ENCODE results near the gene OSBP2.
A peak's percentile ranks its signal among the peaks of the same experiment; 100 is the strongest.

Gene OSBP2

DNA sequence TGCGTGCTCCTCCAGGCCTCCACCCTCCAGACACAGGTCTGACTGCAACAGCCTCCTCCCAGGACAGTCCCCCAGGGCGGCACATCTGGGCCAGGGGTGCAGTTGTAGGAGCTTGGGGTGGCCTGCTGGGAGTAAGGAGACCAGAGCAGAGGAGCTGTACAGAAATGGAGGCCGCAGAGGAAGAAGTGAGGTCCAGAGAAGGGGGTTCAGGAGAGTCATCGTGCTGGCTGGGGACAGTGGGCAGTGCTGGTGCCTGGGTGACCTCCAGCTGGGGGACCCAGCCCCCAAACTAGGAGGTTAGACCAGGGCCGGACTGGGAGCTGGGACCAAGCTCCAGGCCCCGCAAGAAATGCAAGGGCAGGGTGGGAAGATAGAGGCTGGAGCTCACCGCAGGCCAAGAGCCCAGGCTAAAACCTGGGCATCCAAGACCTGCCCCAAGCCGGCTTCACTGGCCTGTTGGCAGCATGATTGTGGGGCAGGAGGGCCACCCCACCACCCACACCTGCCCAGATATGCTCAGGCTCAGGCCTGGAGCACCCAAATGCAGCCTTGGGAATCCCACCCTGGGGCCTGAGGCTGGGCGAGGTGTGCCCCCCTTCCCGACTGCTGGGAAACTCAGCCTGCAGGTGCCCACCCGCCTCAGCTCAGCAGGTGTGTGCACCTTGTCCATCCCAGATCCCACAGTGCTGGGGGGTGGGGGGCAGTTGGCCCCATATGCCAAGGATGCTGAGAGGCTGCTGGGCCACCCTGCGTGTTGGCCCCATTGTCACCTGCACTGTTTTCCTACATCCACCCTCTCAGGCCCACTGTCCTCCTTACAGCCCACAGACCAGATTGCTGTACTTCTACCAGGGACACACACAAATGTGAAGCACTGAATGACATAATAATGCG, 177.0 kb downstream of the OSBP2 start:
- no peak for DNase-seq

DNA sequence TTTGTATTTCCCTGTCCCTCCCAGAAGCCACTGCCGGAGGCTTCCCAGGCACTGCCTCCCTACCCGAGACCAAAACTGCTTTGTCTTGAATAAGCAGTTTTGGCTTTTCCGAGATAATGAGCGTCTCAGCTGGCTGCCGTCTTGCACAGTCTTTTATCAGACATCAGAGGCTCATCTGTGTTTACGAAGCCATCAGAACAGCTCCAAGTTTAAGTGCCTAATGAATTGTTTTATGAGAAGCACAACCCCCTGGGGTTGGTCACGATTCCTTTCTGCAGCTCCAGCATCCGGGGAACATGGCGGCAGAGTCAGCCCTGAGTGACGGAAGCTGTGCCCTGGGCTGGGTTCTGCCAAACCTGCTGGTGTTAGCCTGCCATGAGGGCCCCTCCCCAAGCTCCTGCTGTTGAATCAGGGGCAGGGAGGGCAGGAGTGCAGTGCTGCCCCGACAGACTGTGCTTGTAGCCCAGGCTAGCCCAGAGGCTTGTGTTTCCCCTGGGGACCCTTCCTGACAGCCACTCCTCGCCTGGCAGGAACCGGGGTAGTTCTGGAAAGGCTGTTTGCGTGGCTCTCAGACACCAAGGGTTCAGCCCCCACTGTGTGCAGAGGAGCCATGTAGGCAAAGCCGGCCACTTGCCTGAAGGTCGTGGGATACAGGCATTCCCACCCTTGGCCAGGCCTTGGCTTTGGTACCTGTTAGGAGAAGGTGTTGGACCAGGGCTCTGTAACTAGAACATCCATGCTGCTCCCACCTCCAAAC, 177.8 kb downstream of the OSBP2 start:
- no peak for DNase-seq

DNA sequence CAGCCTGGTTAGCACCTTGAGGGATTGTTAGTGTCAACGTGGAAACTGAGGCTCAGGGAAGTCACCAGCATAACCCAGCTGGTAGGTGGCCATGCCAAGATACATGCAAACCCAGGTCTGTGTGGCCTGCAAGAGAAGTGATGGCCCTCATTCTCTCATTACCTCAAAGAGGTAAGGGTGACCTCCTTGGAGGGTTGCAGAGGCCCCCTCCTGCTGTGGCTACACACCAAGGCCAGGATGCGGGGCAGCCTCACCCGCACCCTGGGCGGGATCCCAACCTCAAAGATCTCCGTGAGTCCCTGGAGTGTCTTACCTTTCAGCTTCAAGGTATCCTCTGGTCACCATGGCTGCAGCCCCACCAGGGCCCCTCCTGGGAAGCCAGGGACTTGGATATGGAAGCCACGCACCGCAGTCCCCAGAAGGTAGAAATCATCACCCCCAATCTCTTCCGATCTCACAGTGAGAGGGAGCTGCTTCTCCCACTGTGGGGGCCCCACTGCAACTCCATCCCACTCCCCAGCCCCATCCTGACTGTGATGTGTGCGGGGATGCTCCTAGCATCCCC, 178.5 kb downstream of the OSBP2 start:
- no peak for DNase-seq

DNA sequence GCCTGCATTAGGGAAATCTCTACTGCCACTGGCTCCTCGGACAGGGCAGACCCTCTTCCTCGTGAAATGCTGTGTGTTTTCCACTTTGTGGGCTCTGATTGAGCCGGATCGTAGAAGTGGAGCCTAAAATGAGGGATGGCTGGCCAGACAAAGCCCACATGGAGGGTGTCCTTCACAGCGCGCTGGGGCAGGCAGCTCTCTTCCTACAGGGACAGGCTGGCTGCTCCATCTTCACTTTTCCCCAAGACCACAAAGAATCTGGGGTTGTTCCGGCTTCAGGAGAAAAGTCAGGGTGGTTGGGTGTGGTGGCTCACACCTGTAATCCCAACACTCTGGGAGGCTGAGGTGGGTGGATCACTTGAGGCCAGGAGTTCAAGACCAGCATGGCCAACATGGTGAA, 179.0 kb downstream of the OSBP2 start:
- DNase-seq = no peak

DNA sequence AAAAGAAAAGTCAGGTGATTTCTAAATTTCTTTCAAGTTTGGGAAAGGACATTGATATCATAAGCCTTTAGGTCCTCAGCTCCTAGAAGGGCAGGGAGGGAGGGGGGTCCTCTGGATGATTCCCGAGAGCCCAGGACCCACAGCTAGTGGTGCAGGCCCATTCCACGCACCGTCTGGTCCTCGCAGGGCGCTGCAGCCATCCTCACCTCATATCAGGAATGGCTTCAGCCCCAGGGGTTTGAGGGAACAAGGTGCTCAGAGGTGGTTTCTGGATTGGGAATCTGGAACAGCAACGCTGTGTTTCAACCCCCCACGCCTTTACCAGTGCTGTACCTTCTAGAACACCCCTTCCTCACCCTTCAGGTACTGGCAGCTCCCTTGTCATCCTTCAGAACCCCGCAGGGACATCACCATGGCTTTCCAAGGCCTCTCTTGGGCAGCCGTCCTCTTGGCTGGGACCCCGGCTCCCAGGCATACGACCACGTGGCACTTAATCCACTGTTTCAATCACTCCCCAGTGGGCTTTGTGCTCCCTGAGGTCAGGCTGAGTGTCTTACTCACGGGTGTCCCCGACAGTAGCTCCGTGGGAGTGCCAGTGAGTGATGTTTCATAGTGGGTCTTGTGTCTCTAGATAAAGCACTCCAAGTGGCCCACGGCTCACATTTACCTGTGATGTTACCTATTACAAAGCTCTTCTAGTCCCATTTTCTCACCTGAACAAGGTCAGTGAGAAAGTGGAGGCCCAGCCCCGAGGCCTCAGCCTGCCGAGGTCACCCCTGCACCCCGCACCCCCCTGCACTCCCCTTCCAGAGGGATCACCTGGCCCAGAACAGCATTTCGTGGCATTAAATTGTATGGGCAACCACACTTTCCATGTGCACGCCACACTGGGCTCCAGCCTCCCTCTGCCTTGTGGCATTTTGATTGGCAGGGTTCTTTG, 180.0 kb downstream of the OSBP2 start:
- no peak for DNase-seq

DNA sequence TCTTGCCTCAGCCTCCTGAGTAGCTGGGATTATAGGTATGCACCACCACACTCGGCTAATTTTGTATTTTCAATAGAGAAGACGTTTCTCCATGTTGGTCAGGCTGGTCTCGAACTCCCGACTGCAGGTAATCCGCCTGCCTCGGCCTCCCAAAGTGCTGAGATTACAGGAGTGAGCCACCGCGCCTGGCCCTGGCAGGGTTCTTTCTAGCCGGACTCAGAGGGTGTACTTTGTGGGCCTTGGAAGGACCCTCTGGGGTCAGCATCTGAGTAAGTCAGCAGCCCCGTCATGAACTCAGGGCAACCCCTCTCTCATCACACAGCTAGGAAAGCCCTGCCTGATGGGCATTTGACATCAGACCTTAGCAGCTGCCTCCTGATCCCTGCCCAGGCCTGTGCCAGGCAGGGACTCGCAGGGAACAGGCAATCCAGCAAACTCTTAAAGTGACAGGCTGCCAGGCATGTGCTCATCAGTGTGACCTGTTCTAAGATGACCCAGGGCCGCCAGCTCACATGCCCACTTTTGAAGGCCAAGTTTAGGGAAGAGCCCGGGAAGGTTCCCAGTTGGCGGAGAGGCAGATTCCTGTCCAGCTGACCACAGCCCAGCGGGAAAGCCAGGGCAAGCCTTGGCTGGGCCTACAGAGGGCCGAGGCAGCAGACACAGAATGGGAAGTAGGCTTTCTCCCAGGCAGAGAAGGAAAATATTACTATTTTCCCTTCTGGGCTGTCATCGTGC, 181.0 kb downstream of the OSBP2 start:
- DNase-seq = no peak

DNA sequence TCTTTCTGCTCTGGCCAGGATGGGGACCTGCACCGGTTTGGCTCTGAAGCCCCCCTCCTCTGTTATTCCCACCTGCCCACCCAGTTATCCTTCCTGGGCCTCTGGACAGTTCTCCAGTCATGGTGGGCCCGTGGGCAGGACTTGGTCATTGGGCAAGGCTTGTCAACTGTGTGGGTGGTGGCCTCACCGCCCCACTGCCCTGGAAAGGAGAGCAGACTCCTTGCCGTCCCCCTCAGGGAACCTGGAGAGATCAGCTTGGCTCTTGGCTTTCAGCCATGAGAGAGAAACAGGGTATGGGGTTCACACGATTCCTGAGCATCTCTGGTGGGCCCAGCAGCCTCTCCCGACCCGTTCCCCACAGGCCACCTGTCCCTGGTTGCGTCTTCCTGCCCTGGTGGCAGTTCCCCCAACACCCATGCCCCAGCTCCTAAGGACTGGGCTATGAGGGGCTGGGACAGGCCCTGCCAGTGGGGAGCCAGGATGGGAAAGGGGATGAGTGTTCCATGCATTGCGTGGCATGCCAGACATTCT, 181.6 kb downstream of the OSBP2 start:
- DNase-seq = no peak

DNA sequence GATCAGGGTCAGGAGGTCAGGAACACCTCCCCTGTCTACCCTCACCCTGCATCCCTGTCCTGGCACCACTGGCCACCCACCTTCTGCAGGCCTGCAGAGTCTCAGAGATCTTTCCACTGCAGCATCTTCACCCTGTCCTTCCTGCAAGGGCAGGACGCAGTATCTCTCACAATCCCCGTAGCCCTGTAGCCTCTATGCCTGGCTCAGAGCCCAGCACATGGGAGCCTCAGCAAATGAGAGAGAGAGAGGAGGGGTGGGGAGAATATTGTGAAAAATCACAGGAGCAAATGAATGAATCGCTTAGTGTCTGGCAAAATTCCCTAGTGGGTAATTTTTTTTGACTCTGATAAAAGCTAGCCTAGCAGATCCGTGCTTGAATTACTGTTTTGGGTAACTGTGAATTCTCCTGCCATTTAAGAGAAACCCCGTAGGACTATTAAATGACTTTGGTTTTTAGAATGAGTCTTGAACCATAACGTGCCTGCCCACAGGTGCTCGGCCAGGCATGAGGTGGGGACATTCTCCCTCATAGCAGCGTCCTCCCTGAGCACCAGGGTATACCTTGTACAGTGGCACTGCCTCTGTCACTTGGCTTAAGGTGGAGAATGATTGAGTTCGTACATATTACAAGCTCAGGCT, 182.4 kb downstream of the OSBP2 start:
- DNase-seq = peak; percentile 71

DNA sequence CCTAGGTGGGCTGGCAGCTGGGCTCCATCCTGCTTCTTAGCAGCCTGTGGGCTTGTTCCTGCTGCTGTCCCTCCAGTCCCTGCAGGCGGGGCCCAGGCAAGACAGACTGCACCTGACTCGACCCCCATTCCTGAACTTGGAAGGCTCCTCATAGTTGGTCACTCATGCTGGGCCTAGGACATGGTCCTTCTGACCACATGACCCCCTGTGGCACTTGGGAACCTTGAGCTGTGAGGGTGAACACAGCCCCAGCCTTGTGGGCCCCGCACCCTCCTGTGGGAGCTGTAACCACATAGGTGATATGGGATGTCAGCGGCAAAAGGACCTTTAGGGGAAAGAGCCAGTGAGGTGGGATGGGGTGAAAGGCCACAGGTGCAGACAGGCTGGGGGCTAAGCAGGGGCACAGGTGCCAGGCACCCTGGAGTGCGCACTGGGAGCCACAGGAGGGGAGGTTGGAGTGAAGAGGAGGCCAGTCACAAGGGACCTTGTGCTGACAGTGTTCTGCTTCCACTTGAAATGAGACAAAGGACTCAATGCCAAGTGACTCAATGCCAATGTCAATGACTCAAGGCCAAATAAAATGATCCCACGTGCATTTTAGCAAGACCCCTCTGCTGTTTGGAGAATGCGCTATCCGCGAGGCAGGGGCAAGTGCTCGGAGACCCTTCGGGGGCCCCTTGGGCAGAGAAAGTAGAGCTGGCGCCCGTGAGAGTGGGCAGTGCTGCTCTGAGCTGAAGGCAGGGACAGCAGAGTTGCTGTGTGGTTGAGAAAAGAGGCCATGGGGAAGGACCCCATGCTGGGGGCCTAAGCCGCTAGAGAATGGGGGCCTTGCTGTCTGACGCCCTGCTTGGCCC, 183.2 kb downstream of the OSBP2 start:
- peak; percentile 45 for DNase-seq

DNA sequence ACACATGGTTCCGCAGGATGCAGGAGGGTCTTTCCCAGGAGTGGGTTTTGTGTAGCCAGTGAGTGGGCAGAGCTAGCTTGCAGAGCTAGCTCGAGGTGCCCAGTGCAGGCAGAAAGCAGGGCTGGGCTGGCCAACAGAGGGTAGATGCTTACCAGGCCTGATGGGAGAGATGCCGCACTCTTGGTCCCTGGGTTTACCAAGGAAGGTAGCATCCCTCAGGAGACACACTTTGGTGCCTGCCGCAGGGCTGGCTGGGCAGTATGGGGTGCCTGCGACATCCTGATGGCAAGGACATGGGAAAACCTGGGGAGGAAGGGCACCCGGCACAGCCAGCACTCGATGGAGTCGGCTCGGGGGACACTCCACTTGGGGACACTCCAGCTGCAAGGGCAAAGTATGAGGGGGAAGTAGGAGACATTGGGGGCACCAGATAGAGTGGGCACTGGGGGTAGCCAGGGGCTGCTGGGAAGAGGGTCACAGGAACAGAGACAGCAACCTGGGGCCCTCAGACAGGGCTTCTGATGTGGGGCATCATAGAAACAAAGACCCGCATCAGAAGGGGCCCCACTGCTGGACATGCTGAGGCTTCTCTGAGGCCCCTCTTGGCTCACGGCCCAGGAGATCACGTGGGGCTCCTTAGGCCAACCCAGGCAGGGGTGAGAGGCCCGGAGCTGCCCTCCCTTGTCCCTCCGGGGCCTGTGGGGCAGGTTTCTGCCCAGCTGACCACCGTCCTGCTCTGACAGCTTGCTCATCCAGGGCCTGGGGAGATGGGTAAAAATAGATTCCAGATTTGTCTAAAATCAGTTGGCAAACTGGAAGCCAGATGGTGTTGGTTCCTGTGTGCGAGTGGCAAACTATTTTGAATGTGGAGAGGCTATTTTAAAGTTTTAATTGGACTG, 184.1 kb downstream of the OSBP2 start:
- DNase-seq = no peak

DNA sequence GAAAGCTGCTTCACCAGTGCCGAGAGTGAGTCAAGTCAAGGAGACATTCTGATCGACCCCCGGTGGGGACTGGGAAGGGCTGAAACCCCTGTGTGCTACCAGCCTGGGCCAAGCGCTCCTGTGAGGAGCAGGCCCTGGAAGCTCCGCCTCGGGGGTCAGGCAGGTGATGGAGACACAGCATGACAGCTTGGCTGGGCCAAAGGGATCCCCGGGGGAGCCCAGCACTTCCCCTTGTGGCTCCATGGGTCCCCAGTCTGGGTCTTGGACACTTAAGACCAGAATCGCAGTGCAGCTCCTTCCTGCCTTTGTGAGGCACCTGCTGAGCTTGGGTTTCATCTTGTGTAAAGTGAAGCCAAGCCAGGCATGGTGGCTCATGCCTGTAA, 184.7 kb downstream of the OSBP2 start:
- no peak for DNase-seq

DNA sequence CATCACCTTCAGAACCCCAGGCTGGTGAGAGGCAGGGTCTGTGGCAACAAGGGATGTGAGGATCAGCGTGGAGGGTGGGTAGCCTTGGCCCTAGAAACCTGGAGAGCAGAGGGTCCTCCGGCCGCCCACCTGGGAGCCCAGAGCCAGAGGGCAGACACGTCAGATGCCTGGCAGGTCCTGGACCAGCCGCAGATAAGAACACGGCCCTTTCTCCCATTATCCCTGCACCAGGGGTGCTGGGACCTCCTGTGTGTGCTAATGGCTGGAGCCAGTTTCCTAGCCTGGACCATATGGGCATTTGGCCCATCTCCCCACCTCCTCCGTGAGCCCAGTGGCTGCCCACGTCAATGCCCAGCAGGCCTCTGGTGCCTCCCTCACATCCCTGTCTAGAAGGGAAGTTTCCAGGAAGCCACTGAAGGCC, 185.5 kb downstream of the OSBP2 start:
- no peak for DNase-seq

DNA sequence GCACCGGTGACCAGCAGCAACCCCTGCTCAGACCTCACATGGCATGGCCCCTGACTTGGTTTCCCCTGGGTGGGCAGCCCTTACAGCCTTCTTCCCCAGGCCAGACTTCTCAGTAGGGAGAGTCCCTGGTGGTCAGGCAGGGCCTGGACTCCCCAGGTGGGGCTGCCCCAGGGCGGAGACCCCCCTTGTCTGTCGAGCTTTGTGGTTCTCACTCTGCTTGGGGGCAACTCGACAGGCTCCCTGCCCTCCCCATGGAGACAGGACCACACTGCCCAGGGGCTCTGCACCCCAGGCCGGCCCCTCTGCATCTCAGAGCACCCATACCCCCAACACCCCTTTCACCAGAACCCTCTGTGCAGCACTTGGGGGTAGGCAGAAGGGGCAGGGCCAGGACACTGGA, 186.2 kb downstream of the OSBP2 start:
- DNase-seq = no peak

DNA sequence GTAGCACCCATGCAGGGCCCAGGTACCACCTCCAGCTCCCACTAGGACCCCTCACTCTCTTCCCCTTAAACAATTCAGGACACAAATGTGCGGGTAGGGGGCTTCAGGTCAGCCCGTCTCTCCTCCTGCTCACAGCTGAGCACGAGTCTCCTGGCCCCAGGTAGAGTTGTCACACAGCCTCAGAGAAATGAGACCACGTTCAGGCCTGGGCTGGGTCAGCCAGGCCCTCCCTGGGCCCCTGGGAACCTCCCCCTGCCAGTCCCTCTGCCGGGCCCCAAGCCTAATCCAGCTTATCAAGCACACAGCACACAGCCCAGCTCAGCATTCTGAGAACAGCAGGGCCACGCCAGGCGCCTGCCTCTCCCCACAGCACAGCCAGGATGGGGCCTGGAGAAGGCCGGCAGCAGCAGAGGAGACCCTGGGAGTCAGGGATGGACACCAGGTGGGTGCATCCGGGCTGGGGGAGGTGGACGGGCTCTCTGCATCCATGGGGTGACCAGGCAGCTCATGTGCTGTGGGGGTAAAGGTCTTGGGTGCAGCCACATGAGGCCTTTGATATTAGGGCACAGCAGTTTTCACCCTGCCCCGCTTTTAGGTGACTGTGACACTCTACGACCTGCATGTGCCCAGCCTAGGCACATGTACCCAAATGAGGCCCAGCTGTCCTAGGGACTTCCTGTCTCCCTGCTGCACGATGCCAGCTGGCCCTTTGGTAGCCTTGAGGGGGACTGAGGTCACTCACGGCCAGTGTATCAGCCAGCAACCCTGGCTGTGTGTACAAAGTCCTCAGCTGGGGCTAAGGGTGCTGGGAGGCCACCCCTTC, 186.9 kb downstream of the OSBP2 start:
- no peak for DNase-seq

DNA sequence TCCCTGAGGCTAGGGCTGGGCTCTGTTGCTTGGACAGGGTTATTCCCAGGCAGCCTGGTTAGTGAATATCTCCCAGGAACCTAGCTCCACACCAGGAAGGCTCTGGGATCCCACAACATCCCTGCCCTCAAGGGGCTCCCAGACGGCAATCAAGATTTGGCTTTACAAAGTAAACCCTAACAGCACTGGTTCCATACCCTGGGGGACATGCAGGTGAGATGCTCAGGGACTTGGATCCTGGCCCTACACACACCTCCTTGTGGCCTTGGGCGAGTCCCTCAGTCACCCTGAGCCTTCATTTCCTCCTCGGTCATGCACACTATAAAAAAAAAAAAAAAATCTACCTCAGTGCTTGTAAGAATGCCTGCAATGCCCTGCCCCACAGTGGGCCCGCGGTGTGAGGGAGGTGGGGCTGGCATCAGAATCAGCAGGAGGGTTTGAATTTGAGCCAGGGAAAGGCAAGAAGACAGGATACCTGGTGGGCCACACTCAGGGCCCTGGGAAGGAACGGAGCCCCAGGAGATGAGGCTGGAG, 187.6 kb downstream of the OSBP2 start:
- DNase-seq = no peak

DNA sequence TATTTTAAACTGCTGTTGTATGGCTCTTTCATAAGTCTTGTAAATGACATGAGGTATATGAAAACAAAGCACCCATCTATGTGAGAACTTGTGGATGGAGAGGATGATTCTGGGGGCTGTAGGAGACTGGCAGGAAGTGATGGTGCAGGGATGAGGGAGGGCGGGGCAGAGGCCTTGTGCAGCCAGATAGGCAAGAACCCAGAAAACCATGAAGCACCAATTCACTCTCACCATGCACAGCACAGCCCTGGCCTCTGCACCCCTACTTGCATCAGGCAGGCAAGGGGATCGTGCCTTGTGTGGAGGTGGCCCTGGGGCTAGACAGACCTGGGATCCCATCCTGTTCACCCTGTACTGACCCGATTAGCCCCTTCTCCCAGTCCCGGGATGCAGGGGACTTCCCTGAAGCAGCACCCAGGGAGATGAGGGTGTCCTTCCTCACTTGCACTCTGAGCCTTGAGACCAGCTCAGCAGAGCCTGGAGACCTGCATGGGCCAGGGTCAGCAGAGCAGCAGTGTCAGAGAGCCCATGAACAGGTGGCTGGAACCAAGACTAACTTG, 188.4 kb downstream of the OSBP2 start:
- no peak for DNase-seq

DNA sequence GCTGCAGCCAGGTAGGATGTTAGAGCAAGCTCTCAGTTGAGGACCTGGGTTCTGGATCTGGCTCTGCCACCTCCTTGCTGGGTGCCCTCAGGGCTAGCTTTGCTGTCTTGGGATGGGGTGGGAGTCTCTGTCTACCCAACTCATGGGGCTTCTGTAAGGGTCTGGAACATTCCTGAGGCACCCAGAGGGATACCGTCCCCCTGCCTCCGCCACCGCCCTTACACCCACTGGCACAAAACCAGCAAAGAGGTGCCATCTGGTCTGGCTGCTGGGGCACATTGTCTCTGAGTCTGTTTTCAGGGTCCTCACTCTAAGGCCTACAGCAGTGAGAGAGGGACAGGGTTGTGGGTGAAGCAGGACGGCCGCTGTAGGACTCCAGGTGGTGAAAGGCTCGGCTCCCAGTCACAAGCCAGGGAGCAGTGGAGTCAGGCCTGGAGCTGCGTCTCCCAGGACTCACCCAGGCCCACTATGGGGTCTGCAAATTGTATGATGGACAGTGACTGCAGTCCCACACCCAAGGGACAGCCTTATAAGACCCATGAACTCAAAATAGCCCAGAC, 189.0 kb downstream of the OSBP2 start:
- no peak for DNase-seq
